Measurements from ENCODE around the gene PRKD1.

Gene PRKD1

GRCh38 chr14:29684926-29685325, 242.7 kb downstream of the PRKD1 start:
- DNase-seq (ENCODE audit: low read depth in 1 of 2, low spot score in 1 of 2): no peak

GRCh38 chr14:29682789-29683188, 244.9 kb downstream of the PRKD1 start:
- DNase-seq (ENCODE audit: low read depth in 1 of 2, low spot score in 1 of 2): no peak

GRCh38 chr14:29681316-29681715, 246.3 kb downstream of the PRKD1 start:
- DNase-seq (ENCODE audit: low read depth in 1 of 2, low spot score in 1 of 2): no peak

- DNase-seq (ENCODE audit: low read depth in 1 of 2, low spot score in 1 of 2): no peak
Observed at GRCh38 chr14:29674566-29675285, 252.9 kb downstream of the PRKD1 start.

- no peak for DNase-seq (ENCODE audit: low read depth in 1 of 2, low spot score in 1 of 2)
Observed at GRCh38 chr14:29672831-29673230, 254.8 kb downstream of the PRKD1 start.

GRCh38 chr14:29671034-29671433, 256.6 kb downstream of the PRKD1 start:
- no peak for DNase-seq (ENCODE audit: low read depth in 1 of 2, low spot score in 1 of 2)

- no peak for DNase-seq (ENCODE audit: low read depth in 1 of 2, low spot score in 1 of 2)
Observed at GRCh38 chr14:29668201-29668600, 259.4 kb downstream of the PRKD1 start.

GRCh38 chr14:29664515-29664914, 263.1 kb downstream of the PRKD1 start:
- DNase-seq (ENCODE audit: low read depth in 1 of 2, low spot score in 1 of 2): no peak

GRCh38 chr14:29663281-29663801, 264.3 kb downstream of the PRKD1 start:
- DNase-seq (ENCODE audit: low read depth in 1 of 2, low spot score in 1 of 2): no peak

- DNase-seq (ENCODE audit: low read depth in 1 of 2, low spot score in 1 of 2): no peak
Observed at GRCh38 chr14:29654901-29655550, 272.6 kb downstream of the PRKD1 start.

GRCh38 chr14:29653303-29653702, 274.3 kb downstream of the PRKD1 start:
- no peak for DNase-seq (ENCODE audit: low read depth in 1 of 2, low spot score in 1 of 2)

GRCh38 chr14:29652571-29652970, 275.1 kb downstream of the PRKD1 start:
- DNase-seq (ENCODE audit: low read depth in 1 of 2, low spot score in 1 of 2): no peak

- DNase-seq (ENCODE audit: low read depth in 1 of 2, low spot score in 1 of 2): no peak
Observed at GRCh38 chr14:29650554-29651269, 276.9 kb downstream of the PRKD1 start.

GRCh38 chr14:29649170-29649569, 278.5 kb downstream of the PRKD1 start:
- no peak for DNase-seq (ENCODE audit: low read depth in 1 of 2, low spot score in 1 of 2)

- DNase-seq (ENCODE audit: low read depth in 1 of 2, low spot score in 1 of 2): no peak
Observed at GRCh38 chr14:29648045-29648444, 279.6 kb downstream of the PRKD1 start.

- DNase-seq (ENCODE audit: low read depth in 1 of 2, low spot score in 1 of 2): no peak
Observed at GRCh38 chr14:29645117-29645516, 282.5 kb downstream of the PRKD1 start.

- DNase-seq (ENCODE audit: low read depth in 1 of 2, low spot score in 1 of 2): no peak
Observed at GRCh38 chr14:29643433-29644211, 284.0 kb downstream of the PRKD1 start.

GRCh38 chr14:29637411-29637810, 290.2 kb downstream of the PRKD1 start:
- DNase-seq (ENCODE audit: low read depth in 1 of 2, low spot score in 1 of 2): no peak

- DNase-seq (ENCODE audit: low read depth in 1 of 2, low spot score in 1 of 2): no peak
Observed at GRCh38 chr14:29636870-29637269, 290.8 kb downstream of the PRKD1 start.

- DNase-seq (ENCODE audit: low read depth in 1 of 2, low spot score in 1 of 2): no peak
Observed at GRCh38 chr14:29630566-29631160, 297.0 kb downstream of the PRKD1 start.

- no peak for DNase-seq (ENCODE audit: low read depth in 1 of 2, low spot score in 1 of 2)
Observed at GRCh38 chr14:29629839-29630238, 297.8 kb downstream of the PRKD1 start.

Data from activated T-helper 1 cell treated with anti-CD3 and anti-CD28 coated beads, Interleukin-2, amount 50 U/mL, for 16 hours (primary cell).